K562 (cell line): ENCODE data around the gene ACTR5. TPM values are rescaled to one million over a fixed set of nuclear protein-coding genes. Genes with fewer than 3 reads are reported as not detected.
A peak's percentile ranks its signal among the peaks of the same experiment; 100 is the strongest.

Experiments used
- ATAC-seq: fragments of 200-7000 bp; cut with Tn5 transposase; 3 replicates; pipeline ENCODE4 v1.9.1; 2020; ENCODE audit warnings: moderate library complexity
- BruUV-seq: library from RNA; stranded (reverse); fragments of 400-500 nt; replicated peaks from 2 replicates; lab custom pipeline; 2021; lab: Mats Ljungman, UMichigan
- CTCF ChIA-PET: fragments of 300-600 bp; formaldehyde crosslinking; extraction: SDS; loops from one replicate; lab custom pipeline; 2021; ENCODE audit warnings: low intra/inter-chr PET ratio; lab: Yijun Ruan, JAX
- POLR2A ChIA-PET: fragments of 300-600, 350-650 bp; sonication (Branson Sonifier 250); formaldehyde crosslinking; extraction: SDS; loops from one replicate; lab custom pipeline; 2021; ENCODE audit warnings: antibody characterized with exemption, inconsistent platforms; lab: Yijun Ruan, JAX
- DNase-seq, 4 experiments: peaks; one replicate each; pipeline versions ENCODE4 v3.0.0 to v3.0.0-alpha.2; 2011 to 2018; ENCODE audit warnings: low spot score in 3 of 4, mixed read lengths in 3 of 4; ENCODE audit errors: extremely low read depth in 1 of 4
- FAIRE-seq: peaks from 2 replicates; lab custom pipeline; 2011; peaks lifted over from hg19 to GRCh38; lab: Jason Lieb, UNC
- H2AFZ ChIP-seq: 2 replicates; pipeline ENCODE4 v1.6.0; 2011; ENCODE audit warnings: low read depth, low read length, control low read depth, inconsistent platforms
- H3K27ac ChIP-seq: fragments of 200-600 bp; 3 replicates; pipeline ENCODE4 v1.8.0; 2011; ENCODE audit warnings: low read depth, mild to moderate bottlenecking, control low read depth, inconsistent platforms, low read length, moderate library complexity, mixed read lengths; ENCODE audit errors: extremely low read depth
- H3K27me3 ChIP-seq, 2 experiments: fragments of 300-600 bp in 1 of 2; 2 replicates in 1 of 2; 3 replicates in 1 of 2; pipeline versions ENCODE4 v1.6.0 to v1.8.0; 2011; ENCODE audit warnings: inconsistent platforms in 2 of 2, low read length in 2 of 2, mild to moderate bottlenecking in 1 of 2, mixed read lengths in 1 of 2, moderate library complexity in 1 of 2; ENCODE audit not compliant: control insufficient read depth in 2 of 2, insufficient read depth in 2 of 2
- H3K36me3 ChIP-seq: fragments of 300-600 bp; 3 replicates; pipeline ENCODE4 v1.8.0; 2011; ENCODE audit warnings: mild to moderate bottlenecking, low read length, inconsistent platforms; ENCODE audit not compliant: control insufficient read depth, insufficient read depth
- H3K4me1 ChIP-seq, 2 experiments: fragments of 200-600 bp in 1 of 2; replicated peaks in 1 of 2; 2 replicates in 1 of 2; 3 replicates in 1 of 2; pipeline versions ENCODE4 v1.5.1 to v1.8.0; 2011; ENCODE audit warnings: inconsistent platforms in 2 of 2, low read length in 2 of 2, mild to moderate bottlenecking in 1 of 2, mixed read lengths in 1 of 2, moderate library complexity in 1 of 2; ENCODE audit not compliant: control insufficient read depth in 2 of 2, insufficient read depth in 2 of 2
- H3K4me2 ChIP-seq: 2 replicates; pipeline ENCODE4 v1.6.1; 2011; ENCODE audit warnings: low read length, control low read depth, inconsistent platforms, mixed read lengths; ENCODE audit not compliant: insufficient read depth
- H3K4me3 ChIP-seq: fragments of 200-600 bp; sonication (generic), shearing (Covaris generic); 2 replicates; pipeline ENCODE4 v1.5.1; 2016; ENCODE audit warnings: control low read depth, inconsistent platforms
- H3K79me2 ChIP-seq: fragments of 200-600 bp; 3 replicates; pipeline ENCODE4 v1.8.0; 2011; ENCODE audit warnings: low read length, inconsistent platforms; ENCODE audit not compliant: control insufficient read depth, insufficient read depth
- H3K9ac ChIP-seq, 2 experiments: 2 replicates each; pipeline versions ENCODE4 v1.6.0 to v1.6.1; 2011; ENCODE audit warnings: low read depth in 2 of 2, low read length in 2 of 2, control low read depth in 1 of 2, inconsistent platforms in 1 of 2, mild to moderate bottlenecking in 1 of 2, mixed read lengths in 1 of 2; ENCODE audit not compliant: insufficient read depth in 1 of 2
- H3K9me1 ChIP-seq: one replicate; pipeline ENCODE4 v1.6.0; 2011; ENCODE audit warnings: inconsistent platforms, mild to moderate bottlenecking, low read length, moderate library complexity; ENCODE audit not compliant: control insufficient read depth, insufficient read depth
- H3K9me3 ChIP-seq: replicated peaks from 2 replicates; pipeline ENCODE4 v1.5.1; 2011; ENCODE audit warnings: low read depth, low read length, inconsistent platforms; ENCODE audit not compliant: control insufficient read depth, insufficient read depth
- H4K20me1 ChIP-seq: replicated peaks from 2 replicates; pipeline ENCODE4 v1.6.1; 2011; ENCODE audit warnings: low read length, inconsistent platforms, mixed read lengths; ENCODE audit not compliant: control insufficient read depth, insufficient read depth
- MAZ ChIP-seq, 2 experiments: fragments of 450-650 bp in 1 of 2; sonication (generic) in 1 of 2; formaldehyde crosslinking; IDR thresholded peaks in 1 of 2; conservative IDR thresholded peaks in 1 of 2; 2 replicates each; pipeline versions ENCODE4 v1.4.0 to v1.5.0; 2020; ENCODE audit warnings: mild to moderate bottlenecking in 1 of 2, missing genetic modification reagents in 1 of 2
- POLR2B ChIP-seq: fragments of 450-650 bp; IDR thresholded peaks from 2 replicates; pipeline ENCODE4 v1.6.1; 2018; ENCODE audit warnings: low read depth; ENCODE audit not compliant: partially characterized antibody
- RAD21 ChIP-seq, 2 experiments: fragments of 250-450 bp in 1 of 2; fragments of 450-650 bp in 1 of 2; sonication (Bioruptor Pico) in 1 of 2; formaldehyde crosslinking in 1 of 2; IDR thresholded peaks in 1 of 2; conservative IDR thresholded peaks in 1 of 2; 2 replicates each; pipeline versions ENCODE4 v1.4.0 to v1.8.0; 2020 to 2022; ENCODE audit warnings: mild to moderate bottlenecking in 2 of 2, moderate library complexity in 1 of 2
- REST ChIP-seq, 2 experiments: fragments of 450-650 bp; formaldehyde crosslinking in 1 of 2; IDR thresholded peaks; 2 replicates each; pipeline versions ENCODE4 v1.4.0 to v1.6.1; 2014 to 2020; ENCODE audit warnings: mild to moderate bottlenecking in 2 of 2, borderline replicate concordance in 1 of 2, low read depth in 1 of 2
- SPI1 ChIP-seq: IDR thresholded peaks from 2 replicates; pipeline ENCODE4 v1.6.1; 2011; ENCODE audit warnings: low read depth, low read length, control low read depth, borderline replicate concordance
- STAG1 ChIP-seq: sonication (generic); formaldehyde crosslinking; IDR thresholded peaks from 2 replicates; pipeline ENCODE4 v1.5.0; 2020; ENCODE audit warnings: missing genetic modification reagents, borderline replicate concordance
- TCF7L2 ChIP-seq: fragments of 150-350 bp; IDR thresholded peaks from 2 replicates; pipeline ENCODE4 v1.6.1; 2016; ENCODE audit warnings: low read depth, mild to moderate bottlenecking, low read length, moderate library complexity
- YY1 ChIP-seq, 3 experiments: IDR thresholded peaks; 2 replicates each; pipeline ENCODE4 v1.6.1; 2011; ENCODE audit warnings: low read length in 2 of 3, mild to moderate bottlenecking in 2 of 3, moderate library complexity in 2 of 3, borderline replicate concordance in 1 of 3, control low read depth in 1 of 3, low read depth in 1 of 3; ENCODE audit not compliant: insufficient read depth in 3 of 3, insufficient replicate concordance in 2 of 3, control insufficient read depth in 1 of 3, insufficient read length in 1 of 3; ENCODE audit errors: extremely low read depth in 1 of 3
- ZBTB7A ChIP-seq: IDR thresholded peaks from 2 replicates; pipeline ENCODE4 v1.6.1; 2011; ENCODE audit warnings: low read depth, mild to moderate bottlenecking, low read length, moderate library complexity, borderline replicate concordance; ENCODE audit not compliant: control insufficient read depth
- WGBS: fragments of 100-300 bp; shearing (Covaris generic); methylation state at CpG from one replicate; pipeline ENCODE4 v1.1.6; 2016; ENCODE audit warnings: low coverage, mixed read lengths; ENCODE audit not compliant: insufficient coverage; ENCODE audit errors: missing lambda C conversion rate; 5-methylcytosine and 5-hydroxymethylcytosine counted together
- in situ Hi-C: fragments of 300-500 bp; cut with MboI; formaldehyde crosslinking; loops from 4 replicates; pipeline ENCODE4 v1.15.0; 2018; ENCODE audit warnings: inconsistent platforms, mixed read lengths
- intact Hi-C: fragments of 100-400 bp; cut with micrococcal nuclease; formaldehyde crosslinking; loops from 2 replicates; pipeline ENCODE4 v1.14.2; 2022
- polyA plus RNA-seq, 8 experiments: library from polyadenylated mRNA; depleted of rRNA in 4 of 8; stranded (reverse) in 5 of 8; unstranded in 3 of 8; fragments of >200 nt; fragmentation: Nextera tagmentation in 2 of 8; fragmentation: Illumina TruSeq in 1 of 8; extraction: Ambion mirVana in 2 of 8; extraction: Trizol in 1 of 8; gene quantifications; 2 replicates each; pipeline versions ENCODE4 v1.2.1 to v1.2.3, GENCODE V29; 2011 to 2014; ENCODE audit warnings: inconsistent platforms in 1 of 8, missing spikeins in 1 of 8
- total RNA-seq, 7 experiments: library from RNA; depleted of rRNA in 6 of 7; stranded (reverse); fragments of >200 nt in 6 of 7; fragmentation: Illumina TruSeq in 2 of 7; extraction: Trizol in 2 of 7; gene quantifications; 2 replicates each; pipeline versions ENCODE4 v1.2.1 to v1.2.3, GENCODE V29; 2011 to 2021; ENCODE audit warnings: low replicate concordance in 1 of 7

The ACTR5 gene
- total and polyA plus RNA-seq, 9 of the 15 experiments (the other 6 are each of a cell fraction or from before 2014, with no cell fraction given) = 0.93 to 18.8 (median 12.9) TPM

- in situ Hi-C loops = no loop called here
- FAIRE-seq = no peak
- Histone ChIP-seq H3K27ac (no peak overlapping the region), H3K9ac (no peak overlapping the region), H2AFZ (no peak overlapping the region), H3K4me3 (no peak overlapping the region), H4K20me1 (peaks cover 6% of the 10 kb centered on the region), H3K9me3 (no peaks in the 10 kb centered on the region), H3K9me1 (no peaks in the 10 kb centered on the region), H3K27me3 (peaks cover 45 to 91% of the 10 kb centered on the region in 2 experiments), H3K4me1 (peaks cover 6 to 56% of the 10 kb centered on the region in 2 experiments; a peak in 4 of 5 replicates), H3K36me3 (no peaks in the 10 kb centered on the region), H3K4me2 (no peak overlapping the region), H3K79me2 (no peaks in the 10 kb centered on the region)
- ChIA-PET CTCF (interaction anchor here (0.8 to 1.9 kb wide), 3 partner anchors 25 to 167 kb away, joined by 4 to 8 read pairs (median 5); no protein-coding TSS in a partner anchor), POLR2A (interaction anchor here (0.6 kb wide), 2 partner anchors 22 to 266 kb away, joined by 3 to 4 read pairs; no protein-coding TSS in a partner anchor)
- intact Hi-C loops = loop anchor here (5.0 to 10.0 kb wide), 2 partner anchors 166 to 319 kb away; no protein-coding TSS in a partner anchor
- DNase-seq = peak; percentile 68 to 79 (median 74)
- ATAC-seq = peak; percentile 87
- WGBS = 35% methylated on average over 49 of the region's 53 CpGs
- no TSS peak for BruUV-seq
- TF ChIP-seq ZBTB7A = 0 out of 2 replicates have a peak, but pooled peaks have one; percentile 20
- TF ChIP-seq TCF7L2 = no peak
- peak; percentile 57 for TF ChIP-seq STAG1 (CRISPR knock-in tag)
- peak; percentile 68 for TF ChIP-seq REST (IDR thresholded peaks at IDR 0.05; ENCODE audit: borderline replicate concordance)
- no peak for TF ChIP-seq REST (CRISPR knock-in tag; IDR thresholded peaks at IDR 0.05; ENCODE audit: low read depth)
- TF ChIP-seq SPI1 = no peak
- TF ChIP-seq RAD21 (CRISPR knock-in tag; conservative IDR thresholded peaks at IDR 0.05 in 1 of 2, IDR thresholded peaks at IDR 0.05 in 1 of 2) = peak; percentile 31 to 72; a peak in 2 of 4 replicates
- peak in 1 of 3 experiments; percentile 16 for TF ChIP-seq YY1 (IDR thresholded peaks at IDR 0.05; ENCODE audit: borderline replicate concordance in 1 of 3, control insufficient read depth in 1 of 3, extremely low read depth in 1 of 3, insufficient read depth in 3 of 3, insufficient read length in 1 of 3, insufficient replicate concordance in 2 of 3, low read depth in 1 of 3, low read length in 2 of 3)
- no peak for TF ChIP-seq POLR2B
- TF ChIP-seq MAZ (CRISPR knock-in tag; conservative IDR thresholded peaks at IDR 0.05 in 1 of 2, IDR thresholded peaks at IDR 0.05 in 1 of 2) = no peak
Observed at GRCh38 chr20:38725931-38726803, 22.1 kb upstream of the ACTR5 start.
